Muscle of leg (tissue), 11 donors: ENCODE results near the gene EFNA4. TPM values are rescaled to one million over a fixed set of nuclear protein-coding genes. Genes with fewer than 3 reads are reported as not detected.
"Not testable (repeated sequence)": the region's sequence is repeated elsewhere in the genome, so short reads cannot be mapped to it uniquely, and the experiment has no call there.

ENCODE experiments used
- DNase-seq: peaks from one replicate; pipeline ENCODE4 v3.0.0; 2013
- H3K27ac ChIP-seq: one replicate; pipeline ENCODE4 v1.5.1; 2013; ENCODE audit warnings: mild to moderate bottlenecking, low read length, control low read depth
- H3K27me3 ChIP-seq: one replicate; pipeline ENCODE4 v1.6.1; 2013; ENCODE audit warnings: low read length; ENCODE audit not compliant: control insufficient read depth, insufficient read depth
- H3K36me3 ChIP-seq: one replicate; pipeline ENCODE4 v1.6.1; 2013; ENCODE audit warnings: low read length; ENCODE audit not compliant: control insufficient read depth, insufficient read depth
- H3K4me1 ChIP-seq: one replicate; pipeline ENCODE4 v1.6.1; 2013; ENCODE audit warnings: low read length; ENCODE audit not compliant: control insufficient read depth, insufficient read depth
- H3K4me3 ChIP-seq: one replicate; pipeline ENCODE4 v1.5.1; 2013; ENCODE audit warnings: low read length, control low read depth
- H3K9me3 ChIP-seq: replicated peaks from 2 replicates; pipeline ENCODE4 v1.6.1; 2013; ENCODE audit warnings: low read depth, low read length; ENCODE audit not compliant: control insufficient read depth
- WGBS: methylation state at CpG from one replicate; pipeline ENCODE4 v1.1.5; 2013; ENCODE audit warnings: missing lambda C conversion rate; ENCODE audit not compliant: insufficient coverage; 5-methylcytosine and 5-hydroxymethylcytosine counted together
- polyA plus RNA-seq, 8 donors: library from polyadenylated mRNA; unstranded; fragments of 120-200 nt; gene quantifications; one replicate each; pipeline versions ENCODE4 v1.2.1 to v1.2.3, GENCODE V29; 2013; ENCODE audit warnings: inconsistent platforms in 1 of 8, low replicate concordance in 1 of 8; ENCODE audit not compliant: insufficient read length in 8 of 8, insufficient read depth in 1 of 8
- total RNA-seq: library from RNA; stranded (reverse); fragments of 120-200 nt; gene quantifications from one replicate; pipeline ENCODE4 v1.2.4, GENCODE V29; 2013

Gene EFNA4
- total and polyA plus RNA-seq, 9 donors: 5.6 to 9.5 (median 7.2) TPM

GRCh38 chr1:155106862-155107261 lies 43.3 kb downstream of the EFNA4 start:
- H3K4me1 ChIP-seq: no peaks in the 10 kb centered on the region
- no peaks in the 10 kb centered on the region for H3K9me3 ChIP-seq
- no peak overlapping the region for H3K4me3 ChIP-seq
- no peak overlapping the region for H3K27ac ChIP-seq
- no peak for DNase-seq
- H3K36me3 ChIP-seq: no peaks in the 10 kb centered on the region
- 33% methylated on average over 2 of the region's 6 CpGs for WGBS
- peaks cover 6% of the 10 kb centered on the region for H3K27me3 ChIP-seq

- Histone ChIP-seq H3K9me3 (no peaks in the 10 kb centered on the region), H3K27ac (no peak overlapping the region), H3K4me3 (no peak overlapping the region), H3K4me1 (no peaks in the 10 kb centered on the region), H3K36me3 (no peaks in the 10 kb centered on the region), H3K27me3 (peaks cover 6% of the 10 kb centered on the region)
- DNase-seq: no peak
- 71% methylated on average over 6 of the region's 12 CpGs for WGBS
These were observed 44.0 kb downstream of the EFNA4 start for GRCh38 chr1:155107309-155108264.

GRCh38 chr1:155108296-155108695 lies 44.8 kb downstream of the EFNA4 start:
- Histone ChIP-seq H3K4me3 (no peak overlapping the region), H3K36me3 (no peaks in the 10 kb centered on the region), H3K4me1 (no peaks in the 10 kb centered on the region), H3K27ac (no peak overlapping the region), H3K27me3 (peaks cover 6% of the 10 kb centered on the region), H3K9me3 (no peaks in the 10 kb centered on the region)
- WGBS: 74% methylated on average over 4 of the region's 5 CpGs
- DNase-seq: no peak

GRCh38 chr1:155110381-155110780 lies 46.8 kb downstream of the EFNA4 start:
- H3K27me3 ChIP-seq: peaks cover 6% of the 10 kb centered on the region
- H3K4me3 ChIP-seq: no peak overlapping the region
- H3K36me3 ChIP-seq: no peaks in the 10 kb centered on the region
- no peaks in the 10 kb centered on the region for H3K4me1 ChIP-seq
- no peak for DNase-seq
- 62% methylated on average over 3 of the region's 8 CpGs for WGBS
- no peaks in the 10 kb centered on the region for H3K9me3 ChIP-seq
- H3K27ac ChIP-seq: no peak overlapping the region

- WGBS: 41% methylated on average over 7 of the region's 8 CpGs
- peaks cover 6% of the 10 kb centered on the region for H3K27me3 ChIP-seq
- no peaks in the 10 kb centered on the region for H3K9me3 ChIP-seq
- H3K4me1 ChIP-seq: no peaks in the 10 kb centered on the region
- H3K27ac ChIP-seq: no peak overlapping the region
- H3K36me3 ChIP-seq: no peaks in the 10 kb centered on the region
- DNase-seq: no peak
- H3K4me3 ChIP-seq: no peak overlapping the region
These were observed 47.3 kb downstream of the EFNA4 start for GRCh38 chr1:155110826-155111225.

- Histone ChIP-seq H3K4me3 (no peak overlapping the region), H3K27ac (no peak overlapping the region), H3K27me3 (peaks cover 14% of the 10 kb centered on the region), H3K36me3 (no peaks in the 10 kb centered on the region), H3K9me3 (no peaks in the 10 kb centered on the region), H3K4me1 (no peaks in the 10 kb centered on the region)
- WGBS: 86% methylated on average over 1 of the region's 5 CpGs
- DNase-seq: no peak
These were observed 50.0 kb downstream of the EFNA4 start for GRCh38 chr1:155113450-155113980.

GRCh38 chr1:155116113-155116764 lies 52.7 kb downstream of the EFNA4 start:
- H3K27me3 ChIP-seq: peaks cover 33% of the 10 kb centered on the region
- 74% methylated on average over 4 of the region's 5 CpGs for WGBS
- no peak overlapping the region for H3K27ac ChIP-seq
- no peak for DNase-seq
- no peaks in the 10 kb centered on the region for H3K36me3 ChIP-seq
- no peaks in the 10 kb centered on the region for H3K9me3 ChIP-seq
- no peaks in the 10 kb centered on the region for H3K4me1 ChIP-seq
- no peak overlapping the region for H3K4me3 ChIP-seq

- H3K4me3 ChIP-seq: no peak overlapping the region
- H3K9me3 ChIP-seq: no peaks in the 10 kb centered on the region
- no peaks in the 10 kb centered on the region for H3K4me1 ChIP-seq
- 35% methylated on average over 2 of the region's 4 CpGs for WGBS
- H3K36me3 ChIP-seq: no peaks in the 10 kb centered on the region
- DNase-seq: no peak
- no peak overlapping the region for H3K27ac ChIP-seq
- peaks cover 32% of the 10 kb centered on the region for H3K27me3 ChIP-seq
These were observed 54.1 kb downstream of the EFNA4 start for GRCh38 chr1:155117610-155118009.

- peaks cover 32% of the 10 kb centered on the region for H3K27me3 ChIP-seq
- H3K36me3 ChIP-seq, DNase-seq, H3K4me1 ChIP-seq, H3K9me3 ChIP-seq, H3K4me3 ChIP-seq, H3K27ac ChIP-seq: not testable (repeated sequence)
- 71% methylated on average over 1 of the region's 7 CpGs for WGBS
These were observed 54.5 kb downstream of the EFNA4 start for GRCh38 chr1:155118090-155118489.
